ENCODE results near the gene LDLRAD4.

Gene LDLRAD4

DNA sequence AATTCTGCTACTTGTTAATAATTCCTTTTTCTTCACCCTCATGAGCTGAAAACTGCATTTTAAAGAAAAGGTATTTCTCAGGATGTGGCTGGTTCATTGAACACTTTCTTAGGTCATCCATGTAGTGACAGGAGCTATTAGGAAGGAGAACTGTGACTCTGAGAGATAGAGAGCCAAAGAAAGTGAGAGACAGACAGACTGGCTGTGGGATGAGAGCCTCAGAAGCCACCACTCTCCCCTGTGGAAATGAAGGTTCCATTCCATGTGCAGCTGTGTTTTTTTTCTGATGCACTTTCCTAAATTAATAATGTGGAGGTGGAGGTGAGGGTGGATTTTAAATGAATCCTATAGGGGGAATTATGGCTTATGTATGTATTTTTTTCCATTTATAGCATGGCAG is 394.5 kb downstream of the LDLRAD4 start:
- no peaks in the 10 kb centered on the region for H3K36me3 Mint-ChIP-seq
- H3K9me3 Mint-ChIP-seq, result no peaks in the 10 kb centered on the region

DNA sequence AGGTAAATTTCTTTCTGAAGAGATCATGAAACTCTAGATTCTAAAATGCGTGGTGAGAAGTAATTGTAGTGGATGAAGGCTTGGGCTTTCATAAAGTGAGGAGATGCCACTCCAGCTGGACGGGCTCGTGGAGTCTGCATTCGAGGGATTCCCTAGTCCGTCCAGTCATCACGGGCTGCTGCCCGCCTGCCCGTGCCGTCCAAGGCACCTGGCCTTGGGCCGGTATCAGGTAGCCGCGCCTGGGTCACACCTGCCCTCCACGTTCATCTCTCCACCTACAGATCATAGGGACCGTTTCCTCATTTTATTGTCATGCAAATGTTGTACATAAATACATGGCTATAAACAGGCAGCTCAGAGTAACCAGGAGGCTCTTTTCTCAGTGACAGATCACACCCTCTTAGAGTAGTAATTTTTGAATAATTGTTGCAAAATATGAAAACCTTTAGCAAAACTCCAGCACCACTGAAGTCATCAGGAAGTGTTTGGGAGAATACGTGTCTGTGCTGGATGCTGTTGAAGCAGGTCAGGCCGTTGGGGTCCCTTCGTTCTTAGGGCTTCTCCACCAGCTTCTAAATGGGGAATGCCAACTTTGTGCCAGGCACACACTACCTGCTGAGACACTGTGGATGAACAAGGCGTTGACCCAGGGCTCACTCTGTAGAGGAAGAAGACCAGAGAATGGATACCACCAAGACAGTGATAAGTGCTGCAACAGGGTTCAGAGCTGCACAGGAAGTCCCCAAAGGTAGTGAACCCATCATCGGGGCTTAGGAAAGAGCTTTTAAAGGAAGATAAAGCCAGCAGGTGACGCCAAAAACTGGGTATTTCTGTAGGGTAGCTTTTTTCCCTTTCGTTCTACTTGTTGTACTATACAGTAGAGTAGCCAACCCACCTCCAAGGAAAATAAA is 395.3 kb downstream of the LDLRAD4 start:
- Mint-ChIP-seq H3K9me3 (no peaks in the 10 kb centered on the region), H3K27ac (peak overlapping the region; percentile 20), H3K4me3 (no peak overlapping the region), H3K27me3 (no peaks in the 10 kb centered on the region), H3K4me1 (peaks cover 69% of the 10 kb centered on the region), H3K36me3 (no peaks in the 10 kb centered on the region)

More for the DNA sequence above, 394.5 kb downstream of the LDLRAD4 start:
- no peaks in the 10 kb centered on the region for H3K27me3 Mint-ChIP-seq
- H3K4me1 Mint-ChIP-seq, result peaks cover 75% of the 10 kb centered on the region
- H3K27ac Mint-ChIP-seq, result no peak overlapping the region
- peak overlapping the region; percentile 83 for H3K4me3 Mint-ChIP-seq

DNA sequence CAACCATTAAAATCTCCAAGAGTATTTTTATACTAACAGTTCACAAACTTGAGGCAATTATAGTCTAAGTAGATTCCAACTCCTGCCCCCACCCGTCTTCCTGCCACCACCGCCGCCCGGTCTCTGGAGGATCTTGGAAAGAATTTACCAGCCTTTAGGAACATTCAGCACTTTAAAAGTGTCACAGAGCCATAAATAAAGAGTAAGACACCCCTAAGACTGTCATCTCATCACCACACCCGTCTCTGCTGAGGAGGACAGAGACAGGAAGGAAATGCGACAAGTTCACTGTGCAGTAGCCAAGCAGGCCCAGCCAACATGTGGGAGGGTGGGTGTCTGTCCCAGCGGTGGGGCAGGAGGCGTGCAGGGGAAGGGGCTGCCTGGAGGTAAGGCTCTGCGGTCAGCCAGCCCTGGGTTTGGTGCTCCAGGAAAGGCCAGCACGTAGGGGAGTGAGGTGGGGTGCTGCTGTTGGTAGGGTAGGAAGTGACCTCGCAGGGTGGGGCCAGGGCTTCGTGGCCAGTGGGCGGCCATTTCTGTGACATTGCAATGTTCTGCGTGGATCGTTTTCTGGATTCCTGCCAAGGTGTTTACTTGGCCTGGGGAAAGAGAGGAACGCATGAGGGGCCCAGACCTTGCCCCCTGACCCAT is 396.2 kb downstream of the LDLRAD4 start:
- Mint-ChIP-seq H3K9me3 (no peaks in the 10 kb centered on the region), H3K4me1 (peaks cover 64% of the 10 kb centered on the region), H3K27ac (peak overlapping the region; percentile 30), H3K27me3 (no peaks in the 10 kb centered on the region), H3K4me3 (peak overlapping the region; percentile 53), H3K36me3 (no peaks in the 10 kb centered on the region)

DNA sequence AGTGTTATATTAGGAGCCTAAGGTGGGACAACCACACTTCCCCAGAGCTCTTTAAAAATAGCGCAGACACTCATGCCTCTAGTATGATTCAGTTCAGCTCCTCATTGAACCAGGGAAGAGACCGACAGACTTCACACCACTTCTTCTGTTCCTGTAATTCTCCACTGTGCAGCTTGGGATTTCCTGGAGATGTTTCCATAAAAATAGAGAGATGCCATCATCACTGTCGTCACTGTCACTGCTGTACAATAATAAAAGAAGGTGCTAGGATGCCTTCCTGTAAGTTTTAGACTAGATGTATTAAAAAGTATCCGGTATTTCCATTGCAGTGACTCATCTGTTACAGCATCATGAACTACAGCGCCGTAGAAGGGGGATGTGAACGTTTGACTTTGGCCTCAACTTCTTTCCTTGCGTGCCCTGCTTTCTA is 396.9 kb downstream of the LDLRAD4 start:
- Mint-ChIP-seq H3K9me3 (no peaks in the 10 kb centered on the region), H3K36me3 (no peaks in the 10 kb centered on the region), H3K27me3 (no peaks in the 10 kb centered on the region), H3K4me1 (peaks cover 64% of the 10 kb centered on the region), H3K27ac (peak overlapping the region; percentile 59), H3K4me3 (no peak overlapping the region)

DNA sequence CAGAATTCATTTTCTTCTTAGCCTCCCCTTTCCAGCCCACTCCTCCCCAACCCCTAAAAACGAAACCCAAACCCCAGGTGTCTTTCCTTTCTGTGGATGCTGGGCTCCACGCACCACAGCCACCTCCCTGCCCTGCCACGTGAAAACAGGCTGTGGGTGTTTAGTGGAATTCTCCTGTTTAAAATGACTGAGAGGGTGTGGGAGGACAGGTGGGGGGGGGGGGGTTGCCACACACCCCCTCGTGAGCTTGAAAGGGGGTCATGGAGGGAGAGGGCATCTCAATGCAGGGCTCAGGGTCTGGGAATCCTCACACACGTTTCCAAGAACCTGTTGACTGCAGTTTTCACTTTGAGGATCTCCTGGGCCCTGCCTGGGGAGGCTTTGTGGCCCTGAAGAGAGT is 397.5 kb downstream of the LDLRAD4 start:
- no peaks in the 10 kb centered on the region for H3K36me3 Mint-ChIP-seq
- H3K27ac Mint-ChIP-seq, result peak overlapping the region; percentile 59
- no peak overlapping the region for H3K4me3 Mint-ChIP-seq
- peaks cover 62% of the 10 kb centered on the region for H3K4me1 Mint-ChIP-seq
- H3K9me3 Mint-ChIP-seq, result no peaks in the 10 kb centered on the region
- H3K27me3 Mint-ChIP-seq, result no peaks in the 10 kb centered on the region

DNA sequence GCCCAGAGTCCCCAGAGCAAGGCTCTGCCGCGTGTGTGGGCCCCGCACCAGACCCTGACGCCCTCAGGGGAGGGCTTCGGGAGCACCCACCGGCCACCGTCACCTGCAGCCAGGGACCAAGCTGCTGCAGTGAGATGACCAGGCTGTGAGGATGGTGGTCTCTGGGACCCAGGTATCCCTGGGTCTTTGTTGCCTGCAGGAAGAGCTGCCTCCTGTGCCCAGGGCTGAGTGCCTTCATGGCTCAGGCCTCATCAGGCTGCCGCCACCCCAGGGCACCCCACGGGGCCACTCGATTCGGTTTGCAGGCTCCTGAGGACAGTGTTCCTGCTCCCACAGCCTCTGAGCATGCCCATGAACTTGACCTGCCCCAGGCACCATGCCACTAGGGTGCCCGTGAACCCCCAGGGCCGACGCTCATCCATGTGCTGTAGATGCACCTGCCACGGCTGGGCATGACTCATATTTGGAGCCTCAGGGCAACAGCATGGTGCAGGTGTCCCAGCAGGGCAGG is 398.0 kb downstream of the LDLRAD4 start:
- H3K4me1 Mint-ChIP-seq, result peaks cover 56% of the 10 kb centered on the region
- H3K27ac Mint-ChIP-seq, result no peak overlapping the region
- peaks cover 1% of the 10 kb centered on the region for H3K36me3 Mint-ChIP-seq
- no peaks in the 10 kb centered on the region for H3K27me3 Mint-ChIP-seq
- H3K9me3 Mint-ChIP-seq, result no peaks in the 10 kb centered on the region
- H3K4me3 Mint-ChIP-seq, result no peak overlapping the region

DNA sequence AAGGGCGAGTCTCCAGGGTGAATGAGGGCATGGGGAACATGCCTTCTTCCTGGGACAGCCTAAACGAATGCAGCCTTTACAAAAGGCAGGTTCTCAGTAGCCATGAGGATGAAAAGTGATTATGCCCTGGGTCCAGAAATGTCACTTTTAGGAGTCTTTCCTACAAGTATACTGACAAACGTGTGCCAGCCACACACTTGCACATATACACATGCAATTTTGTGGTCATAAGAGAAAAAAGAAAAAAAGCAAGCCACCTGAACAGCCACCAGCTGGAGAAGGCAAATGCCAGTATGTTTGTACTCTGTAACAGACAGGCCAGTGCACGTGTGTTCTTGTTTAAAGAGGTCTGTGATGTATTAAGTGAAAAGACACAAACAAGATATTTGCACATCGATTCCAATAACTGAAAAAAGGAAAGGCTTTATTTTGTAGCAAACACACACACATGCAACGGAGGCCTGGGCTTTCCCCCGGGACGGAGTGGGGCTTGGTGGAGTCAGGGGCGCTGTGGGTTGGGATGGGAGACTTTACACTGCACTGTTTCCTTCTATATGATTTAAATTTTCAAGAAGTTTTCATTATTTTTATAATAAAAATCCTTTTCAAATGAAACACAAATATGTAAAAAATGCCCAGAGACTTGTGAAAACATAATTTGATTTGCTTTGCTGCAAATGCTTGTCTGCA is 399.4 kb downstream of the LDLRAD4 start:
- H3K4me3 Mint-ChIP-seq, result no peak overlapping the region
- no peak overlapping the region for H3K27ac Mint-ChIP-seq
- no peaks in the 10 kb centered on the region for H3K9me3 Mint-ChIP-seq
- peaks cover 42% of the 10 kb centered on the region for H3K4me1 Mint-ChIP-seq
- peaks cover 1% of the 10 kb centered on the region for H3K36me3 Mint-ChIP-seq
- no peaks in the 10 kb centered on the region for H3K27me3 Mint-ChIP-seq

DNA sequence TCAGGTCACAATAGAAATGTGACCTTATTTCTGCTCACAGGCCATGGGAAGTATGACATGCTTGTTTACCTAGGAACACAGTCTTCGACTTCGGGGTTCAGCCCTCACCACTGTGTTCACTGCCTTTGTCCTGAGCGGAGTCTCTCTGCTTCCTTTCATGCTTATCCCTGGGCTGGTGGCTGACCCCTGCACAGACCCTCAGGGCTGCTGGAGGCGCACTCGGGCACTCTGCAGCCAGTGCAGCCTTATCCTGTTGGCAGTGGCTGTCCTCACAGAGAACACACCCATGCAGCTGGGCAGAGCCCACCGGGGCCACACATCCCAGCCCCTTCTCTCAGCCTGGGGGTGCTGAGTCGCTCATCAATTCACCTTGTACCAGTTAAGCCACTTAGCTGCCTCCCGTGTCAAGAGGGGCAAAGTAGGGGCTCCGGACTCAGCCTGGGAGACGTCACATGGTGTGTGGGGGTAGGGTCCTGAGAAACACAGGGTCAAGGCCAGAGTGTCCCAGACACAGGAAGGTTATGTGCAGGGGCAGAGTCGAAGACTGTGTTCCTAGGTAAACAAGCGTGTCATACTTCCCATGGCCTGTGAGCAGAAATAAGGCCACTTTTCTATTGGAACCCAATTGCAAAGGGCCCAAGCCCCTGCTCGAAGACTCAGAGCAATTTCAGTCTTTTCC is 400.3 kb downstream of the LDLRAD4 start:
- H3K9me3 Mint-ChIP-seq, result no peaks in the 10 kb centered on the region
- H3K27ac Mint-ChIP-seq, result no peak overlapping the region
- no peaks in the 10 kb centered on the region for H3K27me3 Mint-ChIP-seq
- no peak overlapping the region for H3K4me3 Mint-ChIP-seq
- H3K36me3 Mint-ChIP-seq, result peaks cover 1% of the 10 kb centered on the region
- H3K4me1 Mint-ChIP-seq, result peaks cover 33% of the 10 kb centered on the region

DNA sequence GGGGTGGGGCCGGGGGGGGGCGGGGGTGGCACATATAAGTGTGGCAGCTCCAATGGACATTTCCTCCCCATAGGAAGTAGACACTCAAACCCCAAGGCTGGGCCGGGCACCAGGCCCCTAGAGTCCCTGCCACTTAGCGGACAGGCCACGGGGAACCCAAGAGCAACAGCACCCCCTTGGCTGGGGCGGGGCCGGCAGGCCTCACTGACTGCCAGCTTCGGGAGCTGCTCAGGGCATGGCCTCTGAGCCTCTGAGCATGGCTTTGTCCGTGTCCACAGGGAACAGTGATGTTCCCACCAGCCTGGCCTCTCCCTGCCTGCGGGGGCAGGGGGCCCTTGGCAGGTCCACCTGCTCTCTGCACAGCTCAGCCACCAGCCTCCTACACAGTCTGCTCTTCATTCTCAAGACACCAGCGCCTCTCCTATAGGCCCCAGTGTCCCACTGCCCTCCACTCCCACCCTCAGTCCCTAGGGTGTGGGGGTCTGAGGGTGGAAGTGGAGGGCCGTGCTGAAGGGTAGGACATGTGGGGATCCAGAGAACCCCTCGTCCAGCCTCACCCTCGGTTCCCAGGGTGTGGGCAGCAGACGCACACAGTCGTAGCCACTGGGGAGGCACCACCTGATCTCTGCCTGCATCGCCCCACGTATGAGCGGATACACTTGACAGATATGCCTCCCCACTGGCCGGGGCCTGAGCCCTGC is 401.1 kb downstream of the LDLRAD4 start:
- no peaks in the 10 kb centered on the region for H3K9me3 Mint-ChIP-seq
- H3K27ac Mint-ChIP-seq, result no peak overlapping the region
- H3K4me1 Mint-ChIP-seq, result peaks cover 25% of the 10 kb centered on the region
- no peaks in the 10 kb centered on the region for H3K27me3 Mint-ChIP-seq
- H3K36me3 Mint-ChIP-seq, result peaks cover 1% of the 10 kb centered on the region
- H3K4me3 Mint-ChIP-seq, result no peak overlapping the region

DNA sequence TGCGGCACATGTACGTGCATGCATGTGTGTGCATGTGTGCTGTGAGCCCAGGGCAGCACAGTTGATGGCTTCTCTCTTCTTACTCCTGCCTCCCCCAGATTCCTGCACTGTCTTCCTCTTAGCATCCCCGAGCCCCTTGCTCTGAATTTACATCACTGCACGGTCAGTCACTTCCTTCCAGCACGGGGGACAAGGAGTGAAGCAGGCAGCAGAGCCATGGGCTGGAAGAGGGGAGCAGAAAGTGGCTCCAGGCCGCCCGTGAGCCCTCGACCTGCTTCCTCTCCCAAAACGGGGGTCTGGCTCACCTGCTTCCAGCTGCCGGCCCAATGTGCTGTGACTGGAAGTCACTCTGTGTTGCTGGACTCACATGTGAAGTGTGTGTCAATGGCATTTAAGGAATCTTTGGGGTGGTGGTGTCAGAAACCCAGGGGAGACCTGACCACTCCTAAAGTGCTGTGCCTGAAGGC is 401.7 kb downstream of the LDLRAD4 start:
- H3K4me1 Mint-ChIP-seq, result peaks cover 20% of the 10 kb centered on the region
- H3K36me3 Mint-ChIP-seq, result peaks cover 1% of the 10 kb centered on the region
- H3K27ac Mint-ChIP-seq, result no peak overlapping the region
- no peaks in the 10 kb centered on the region for H3K9me3 Mint-ChIP-seq
- no peaks in the 10 kb centered on the region for H3K27me3 Mint-ChIP-seq
- no peak overlapping the region for H3K4me3 Mint-ChIP-seq

DNA sequence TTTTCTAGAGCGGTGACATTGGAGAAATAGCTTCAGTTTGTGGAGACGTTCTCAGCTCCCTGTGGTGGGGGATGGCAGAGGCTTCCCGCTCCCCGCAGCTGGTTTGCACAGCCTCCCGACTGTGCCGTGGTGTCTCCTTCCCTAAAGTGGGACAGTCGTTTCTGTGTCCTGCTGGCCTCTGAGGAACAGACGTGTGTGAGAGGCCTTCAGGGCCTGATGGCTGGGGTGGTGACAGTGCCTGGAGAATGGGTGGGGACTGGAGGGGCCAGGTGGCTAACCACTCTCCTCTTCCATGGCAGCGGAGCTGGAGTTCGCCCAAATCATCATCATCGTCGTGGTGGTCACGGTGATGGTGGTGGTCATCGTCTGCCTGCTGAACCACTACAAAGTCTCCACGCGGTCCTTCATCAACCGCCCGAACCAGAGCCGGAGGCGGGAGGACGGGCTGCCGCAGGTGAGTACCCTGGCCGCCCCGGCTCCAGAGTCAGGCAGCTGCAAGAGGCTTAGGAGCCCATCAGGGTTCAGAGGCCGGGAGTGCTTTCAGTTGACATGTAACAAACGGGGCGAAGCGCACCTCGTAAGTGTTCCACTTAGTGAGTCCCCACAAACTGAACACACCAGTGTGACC is 402.4 kb downstream of the LDLRAD4 start:
- Mint-ChIP-seq H3K4me1 (peaks cover 13% of the 10 kb centered on the region), H3K4me3 (no peak overlapping the region), H3K27ac (no peak overlapping the region), H3K36me3 (peaks cover 1% of the 10 kb centered on the region), H3K9me3 (no peaks in the 10 kb centered on the region), H3K27me3 (no peaks in the 10 kb centered on the region)

DNA sequence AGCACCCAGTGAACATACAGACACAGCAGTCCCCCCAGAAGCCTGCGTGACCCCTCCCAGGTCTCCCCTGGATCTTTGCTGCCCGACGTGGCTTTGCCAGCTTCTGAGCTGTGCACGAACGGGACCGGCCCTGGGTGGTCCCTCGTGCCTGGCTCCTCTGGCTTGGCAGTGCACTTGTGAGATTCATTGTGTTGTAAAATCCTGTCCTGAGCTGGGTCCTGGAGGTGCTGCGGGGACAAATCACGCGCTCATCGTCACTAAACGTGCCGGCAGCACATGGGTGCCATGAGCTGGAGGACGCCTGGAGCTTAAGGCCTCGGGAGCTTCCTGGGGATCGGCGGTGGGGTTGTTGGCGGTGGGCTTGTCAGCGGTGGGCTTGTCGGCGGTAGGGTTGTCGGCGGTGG is 402.9 kb downstream of the LDLRAD4 start:
- H3K27me3 Mint-ChIP-seq, result no peaks in the 10 kb centered on the region
- peaks cover 1% of the 10 kb centered on the region for H3K36me3 Mint-ChIP-seq
- peaks cover 8% of the 10 kb centered on the region for H3K4me1 Mint-ChIP-seq
- no peak overlapping the region for H3K4me3 Mint-ChIP-seq
- H3K27ac Mint-ChIP-seq, result no peak overlapping the region
- no peaks in the 10 kb centered on the region for H3K9me3 Mint-ChIP-seq

DNA sequence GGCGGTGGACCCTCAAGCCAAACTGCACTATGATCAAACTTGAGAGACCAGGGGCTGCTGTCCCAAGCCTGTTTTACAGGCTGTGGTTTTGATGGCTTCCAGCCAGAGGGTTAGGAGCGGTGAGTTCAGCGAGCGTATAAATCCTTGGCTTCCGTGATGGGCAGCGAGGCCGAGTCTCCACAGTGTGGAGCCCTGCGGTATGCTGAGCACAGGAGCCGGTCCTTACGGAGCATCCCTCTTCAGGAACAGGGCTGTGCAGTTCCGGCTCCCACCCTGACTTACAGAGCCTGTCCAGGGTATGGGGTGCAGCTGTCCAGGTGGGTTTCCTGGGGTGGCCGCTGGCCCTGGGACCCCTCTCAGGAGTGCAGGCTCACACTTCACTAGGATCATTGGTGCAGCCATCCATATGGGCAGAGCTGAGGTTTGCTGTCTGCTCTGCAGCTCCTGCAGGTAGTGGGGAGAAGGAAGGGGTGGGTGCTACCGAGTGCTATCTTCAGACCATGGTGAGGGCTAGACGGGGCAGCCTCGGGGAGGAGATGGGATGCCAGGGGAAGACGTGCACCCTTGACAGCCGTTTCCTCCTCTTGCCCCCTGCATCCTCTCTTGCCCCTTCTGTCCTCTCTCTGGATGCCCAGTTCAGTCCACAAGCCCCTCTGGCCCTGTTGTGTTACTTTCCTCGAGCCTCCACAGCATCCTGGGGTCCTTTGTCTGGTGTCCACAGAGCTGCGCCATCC is 403.5 kb downstream of the LDLRAD4 start:
- Mint-ChIP-seq H3K4me1 (peaks cover 5% of the 10 kb centered on the region), H3K36me3 (peaks cover 1% of the 10 kb centered on the region), H3K27ac (no peak overlapping the region), H3K9me3 (no peaks in the 10 kb centered on the region), H3K4me3 (no peak overlapping the region), H3K27me3 (no peaks in the 10 kb centered on the region)

DNA sequence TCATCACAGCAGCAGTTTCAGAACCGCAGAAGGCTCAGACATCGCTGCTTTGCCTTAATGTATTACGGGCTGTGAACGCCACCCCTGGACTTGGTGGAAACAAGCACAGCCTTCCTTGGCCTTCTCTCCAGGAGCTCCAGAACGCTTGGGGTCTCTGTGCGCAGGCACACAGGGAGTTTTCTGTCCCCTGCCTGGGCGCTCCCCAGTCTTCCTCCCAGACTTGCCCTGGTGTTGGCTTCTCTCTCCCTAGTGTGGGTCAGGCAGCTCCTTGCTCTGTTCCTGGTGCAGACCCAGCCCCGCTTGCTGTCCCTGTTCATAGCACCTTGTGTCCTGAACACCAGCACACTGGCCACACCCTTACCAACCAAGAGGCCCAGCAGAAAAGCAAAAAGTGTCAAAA is 404.2 kb downstream of the LDLRAD4 start:
- Mint-ChIP-seq H3K27ac (no peak overlapping the region), H3K27me3 (no peaks in the 10 kb centered on the region), H3K4me3 (no peak overlapping the region), H3K36me3 (peaks cover 1% of the 10 kb centered on the region), H3K9me3 (no peaks in the 10 kb centered on the region), H3K4me1 (no peaks in the 10 kb centered on the region)
